SK-N-SH (cell line): ENCODE results near the gene VPS13A.

ENCODE experiments used
- EZH2phosphoT487 ChIP-seq: fragments of 200-600 bp; sonication (generic); IDR thresholded peaks from 2 replicates; pipeline ENCODE4 v1.6.1; 2017; ENCODE audit warnings: low read depth, mixed run types, mild to moderate bottlenecking, antibody characterized with exemption, moderate library complexity, borderline replicate concordance
- GABPA ChIP-seq: IDR thresholded peaks from 2 replicates; pipeline ENCODE4 v1.4.0; 2012; ENCODE audit warnings: low read depth, mild to moderate bottlenecking
- JUND ChIP-seq: IDR thresholded peaks from 2 replicates; pipeline ENCODE4 v1.4.0; 2012
- MEF2A ChIP-seq: IDR thresholded peaks from 2 replicates; pipeline ENCODE4 v1.4.0; 2012; ENCODE audit warnings: low read depth, borderline replicate concordance
- POLR2AphosphoS5 ChIP-seq: IDR thresholded peaks from 2 replicates; pipeline ENCODE4 v1.6.1; 2012; ENCODE audit warnings: low read depth, low read length
- RAD21 ChIP-seq: IDR thresholded peaks from 2 replicates; pipeline ENCODE4 v1.6.1; 2012; ENCODE audit warnings: mild to moderate bottlenecking, low read length
- REST ChIP-seq: IDR thresholded peaks from 2 replicates; pipeline ENCODE4 v1.6.1; 2012; ENCODE audit warnings: mild to moderate bottlenecking, low read depth, low read length, moderate library complexity
- TAF1 ChIP-seq: IDR thresholded peaks from 2 replicates; pipeline ENCODE4 v1.6.1; 2012; ENCODE audit warnings: low read depth, mild to moderate bottlenecking, low read length, moderate library complexity, borderline replicate concordance
- TCF12 ChIP-seq: IDR thresholded peaks from 2 replicates; pipeline ENCODE4 v1.4.0; 2012
- TF ChIP-seq, protein P1 (sequence below): fragments of 200-600 bp; sonication (generic); IDR thresholded peaks from 2 replicates; pipeline ENCODE4 v1.6.1; 2017; ENCODE audit warnings: antibody characterized with exemption, mild to moderate bottlenecking, moderate library complexity

DNA sequence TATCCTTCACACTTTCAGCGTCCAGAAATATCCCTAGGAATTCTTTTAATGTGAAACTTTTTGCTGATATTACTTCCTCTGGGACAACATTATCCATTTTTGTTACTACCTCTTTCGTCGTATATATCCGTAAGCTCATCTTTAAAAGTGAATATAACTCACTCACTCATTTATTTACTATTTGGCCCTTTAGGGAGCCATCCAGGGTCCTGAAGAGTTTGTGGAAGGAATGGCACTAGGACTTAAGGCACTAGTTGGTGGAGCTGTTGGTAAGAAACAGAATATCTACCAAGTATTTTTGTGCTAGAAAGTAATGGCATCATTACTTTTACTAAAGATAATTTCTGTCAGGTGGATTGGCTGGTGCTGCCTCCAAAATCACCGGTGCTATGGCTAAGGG lies 192.7 kb downstream of the VPS13A start:
- TF ChIP-seq, protein P1, sequence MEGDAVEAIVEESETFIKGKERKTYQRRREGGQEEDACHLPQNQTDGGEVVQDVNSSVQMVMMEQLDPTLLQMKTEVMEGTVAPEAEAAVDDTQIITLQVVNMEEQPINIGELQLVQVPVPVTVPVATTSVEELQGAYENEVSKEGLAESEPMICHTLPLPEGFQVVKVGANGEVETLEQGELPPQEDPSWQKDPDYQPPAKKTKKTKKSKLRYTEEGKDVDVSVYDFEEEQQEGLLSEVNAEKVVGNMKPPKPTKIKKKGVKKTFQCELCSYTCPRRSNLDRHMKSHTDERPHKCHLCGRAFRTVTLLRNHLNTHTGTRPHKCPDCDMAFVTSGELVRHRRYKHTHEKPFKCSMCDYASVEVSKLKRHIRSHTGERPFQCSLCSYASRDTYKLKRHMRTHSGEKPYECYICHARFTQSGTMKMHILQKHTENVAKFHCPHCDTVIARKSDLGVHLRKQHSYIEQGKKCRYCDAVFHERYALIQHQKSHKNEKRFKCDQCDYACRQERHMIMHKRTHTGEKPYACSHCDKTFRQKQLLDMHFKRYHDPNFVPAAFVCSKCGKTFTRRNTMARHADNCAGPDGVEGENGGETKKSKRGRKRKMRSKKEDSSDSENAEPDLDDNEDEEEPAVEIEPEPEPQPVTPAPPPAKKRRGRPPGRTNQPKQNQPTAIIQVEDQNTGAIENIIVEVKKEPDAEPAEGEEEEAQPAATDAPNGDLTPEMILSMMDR: no peak
- peak; percentile 65; the same call in 1 of the 2 replicates for TF ChIP-seq REST
- TF ChIP-seq RAD21: no peak
- no peak for TF ChIP-seq GABPA
- no peak for TF ChIP-seq TCF12
- no peak for TF ChIP-seq JUND
- no peak for TF ChIP-seq POLR2AphosphoS5
- no peak for TF ChIP-seq EZH2phosphoT487
- no peak for TF ChIP-seq MEF2A
- no peak for TF ChIP-seq TAF1
